Suprapubic skin (tissue), 4 donors: Measurements from ENCODE around the gene ATG14. TPM values are rescaled to one million over a fixed set of nuclear protein-coding genes. Genes with fewer than 3 reads are reported as not detected.

ENCODE experiments used
- DNase-seq, 2 donors: peaks; one replicate each; pipeline ENCODE4 v3.0.0-alpha.2; 2019; ENCODE audit warnings: low spot score in 2 of 2
- H3K27ac ChIP-seq: fragments of 200-600 bp; sonication (generic); one replicate; pipeline ENCODE4 v1.5.1; 2019
- H3K27me3 ChIP-seq: fragments of 200-600 bp; sonication (generic); one replicate; pipeline ENCODE4 v1.5.1; 2019
- H3K36me3 ChIP-seq: fragments of 200-600 bp; sonication (generic); one replicate; pipeline ENCODE4 v1.5.1; 2019
- H3K4me1 ChIP-seq: fragments of 200-600 bp; sonication (generic); one replicate; pipeline ENCODE4 v1.5.1; 2019
- H3K4me3 ChIP-seq: fragments of 200-600 bp; sonication (generic); one replicate; pipeline ENCODE4 v1.5.1; 2019; ENCODE audit warnings: mild to moderate bottlenecking
- H3K9me3 ChIP-seq: fragments of 200-600 bp; sonication (generic); one replicate; pipeline ENCODE4 v1.5.1; 2019
- CTCF ChIP-seq, 2 donors: fragments of 200-600 bp in 1 of 2; fragments of 450-650 bp in 1 of 2; sonication (generic) in 1 of 2; IDR thresholded peaks; one replicate each; pipeline ENCODE4 v1.5.1; 2016 to 2019; ENCODE audit warnings: antibody characterized with exemption in 2 of 2, mild to moderate bottlenecking in 1 of 2, moderate library complexity in 1 of 2
- EP300 ChIP-seq: sonication (generic); formaldehyde crosslinking; IDR thresholded peaks from one replicate; pipeline ENCODE4 v1.6.1; 2017; ENCODE audit warnings: antibody characterized with exemption
- POLR2A ChIP-seq, 2 donors: fragments of 450-650 bp; IDR thresholded peaks; one replicate each; pipeline ENCODE4 v1.6.1; 2017; ENCODE audit warnings: antibody characterized with exemption in 2 of 2, mild to moderate bottlenecking in 2 of 2, moderate library complexity in 2 of 2
- POLR2AphosphoS5 ChIP-seq, 3 donors: sonication (generic); formaldehyde crosslinking; IDR thresholded peaks; one replicate each; pipeline ENCODE4 v1.6.1; 2017; ENCODE audit warnings: antibody characterized with exemption in 3 of 3
- WGBS: methylation state at CpG from one replicate; pipeline ENCODE4 v1.1.5; 2018; 5-methylcytosine and 5-hydroxymethylcytosine counted together
- total RNA-seq, 4 donors: library from RNA; depleted of rRNA; stranded (reverse); fragments of >200 nt; gene quantifications; one replicate each; pipeline ENCODE4 v1.1.0, GENCODE V29; 2016

Gene ATG14
- total RNA-seq, 4 donors from 2014 or later = 8.5 to 27.6 (median 14.8) TPM

- WGBS = 93% methylated on average over 3 of the region's 3 CpGs
- Histone ChIP-seq H3K27ac (no peak overlapping the region), H3K9me3 (no peaks in the 10 kb centered on the region), H3K4me1 (peaks cover 16% of the 10 kb centered on the region), H3K27me3 (no peaks in the 10 kb centered on the region), H3K36me3 (no peaks in the 10 kb centered on the region), H3K4me3 (no peak overlapping the region)
- TF ChIP-seq CTCF (IDR thresholded peaks at IDR 0.05) = no peak
- no peak for TF ChIP-seq EP300
- TF ChIP-seq POLR2A (IDR thresholded peaks at IDR 0.05) = no peak
- TF ChIP-seq POLR2AphosphoS5 (IDR thresholded peaks at IDR 0.05) = no peak
- DNase-seq = no peak
Measured at GRCh38 chr14:55340482-55340881, 71.1 kb downstream of the ATG14 start.

- TF ChIP-seq CTCF (IDR thresholded peaks at IDR 0.05) (no peak), POLR2AphosphoS5 (IDR thresholded peaks at IDR 0.05) (no peak), POLR2A (IDR thresholded peaks at IDR 0.05) (no peak), EP300 (no peak)
- WGBS = 57% methylated on average over 2 of the region's 2 CpGs
- Histone ChIP-seq H3K27ac (no peak overlapping the region), H3K9me3 (no peaks in the 10 kb centered on the region), H3K36me3 (no peaks in the 10 kb centered on the region), H3K4me3 (no peak overlapping the region), H3K4me1 (peaks cover 19% of the 10 kb centered on the region), H3K27me3 (no peaks in the 10 kb centered on the region)
- DNase-seq = no peak
Measured at GRCh38 chr14:55339770-55340169, 71.9 kb downstream of the ATG14 start.

- Histone ChIP-seq H3K36me3 (no peaks in the 10 kb centered on the region), H3K27me3 (no peaks in the 10 kb centered on the region), H3K27ac (no peak overlapping the region), H3K4me1 (peaks cover 32% of the 10 kb centered on the region), H3K9me3 (no peaks in the 10 kb centered on the region), H3K4me3 (no peak overlapping the region)
- no peak for DNase-seq
- TF ChIP-seq EP300 (no peak), POLR2AphosphoS5 (IDR thresholded peaks at IDR 0.05) (no peak), POLR2A (IDR thresholded peaks at IDR 0.05) (no peak), CTCF (IDR thresholded peaks at IDR 0.05) (no peak)
- WGBS = 93% methylated on average over 3 of the region's 3 CpGs
Measured at GRCh38 chr14:55336691-55337090, 74.9 kb downstream of the ATG14 start.

- Histone ChIP-seq H3K27me3 (no peaks in the 10 kb centered on the region), H3K9me3 (no peaks in the 10 kb centered on the region), H3K27ac (no peak overlapping the region), H3K4me1 (peaks cover 30% of the 10 kb centered on the region), H3K4me3 (no peak overlapping the region), H3K36me3 (no peaks in the 10 kb centered on the region)
- DNase-seq = no peak
- TF ChIP-seq POLR2AphosphoS5 (IDR thresholded peaks at IDR 0.05) (no peak), POLR2A (IDR thresholded peaks at IDR 0.05) (no peak), EP300 (no peak), CTCF (IDR thresholded peaks at IDR 0.05) (no peak)
- WGBS = 20% methylated on average over 2 of the region's 2 CpGs
Measured at GRCh38 chr14:55336162-55336561, 75.5 kb downstream of the ATG14 start.

- peaks cover 29% of the 10 kb centered on the region for H3K4me1 ChIP-seq
- no peak overlapping the region for H3K27ac ChIP-seq
- no peak for TF ChIP-seq EP300
- no peak for TF ChIP-seq POLR2AphosphoS5 (IDR thresholded peaks at IDR 0.05)
- no peak for TF ChIP-seq POLR2A (IDR thresholded peaks at IDR 0.05)
- 66% methylated on average over 4 of the region's 4 CpGs for WGBS
- no peaks in the 10 kb centered on the region for H3K9me3 ChIP-seq
- H3K27me3 ChIP-seq = no peaks in the 10 kb centered on the region
- H3K4me3 ChIP-seq = no peak overlapping the region
- no peak for DNase-seq
- H3K36me3 ChIP-seq = no peaks in the 10 kb centered on the region
Measured at GRCh38 chr14:55333711-55334485, 77.7 kb downstream of the ATG14 start.
